HepG2 (cell line): ENCODE results near the gene ESYT2.

Experiments used
- ATF3 ChIP-seq: sonication (generic); formaldehyde crosslinking; IDR thresholded peaks from 2 replicates; pipeline ENCODE4 v1.4.0; 2020; ENCODE audit warnings: missing genetic modification reagents
- CTCF ChIP-seq: sonication (generic); formaldehyde crosslinking; IDR thresholded peaks from 2 replicates; pipeline ENCODE4 v1.5.0; 2020; ENCODE audit warnings: mild to moderate bottlenecking, missing genetic modification reagents, moderate library complexity
- TBP ChIP-seq: sonication (generic); formaldehyde crosslinking; IDR thresholded peaks from 2 replicates; pipeline ENCODE4 v1.5.0; 2020; ENCODE audit warnings: missing genetic modification reagents
- TOPORS ChIP-seq: sonication (generic); formaldehyde crosslinking; IDR thresholded peaks from 2 replicates; pipeline ENCODE4 v1.8.0; 2023; ENCODE audit warnings: mild to moderate bottlenecking, missing genetic modification reagents
- ZNF609 ChIP-seq: sonication (generic); formaldehyde crosslinking; IDR thresholded peaks from 2 replicates; pipeline ENCODE4 v1.4.0; 2020; ENCODE audit warnings: mild to moderate bottlenecking, missing genetic modification reagents, borderline replicate concordance

GRCh38 chr7:158698657-158699195 lies 130.6 kb downstream of the ESYT2 start:
- TF ChIP-seq TBP (no peak), ATF3 (CRISPR knock-in tag) (no peak), TOPORS (CRISPR knock-in tag) (no peak), ZNF609 (no peak), CTCF (CRISPR knock-in tag) (no peak)
